Iris pigment epithelial cell (primary cell): ENCODE results near the gene COQ10A.

Experiments used
- DNase-seq: peaks from one replicate; pipeline ENCODE4 v3.0.0-alpha.2; 2011; ENCODE audit warnings: low read depth

The COQ10A gene

GRCh38 chr12:56315622-56316473 is 49.1 kb downstream of the COQ10A start, which contains the start of gene CNPY2:
TSS of gene CNPY2 (minus strand) at chr12:56315988. CDS start at chr12:56315217, 771 bp downstream.
- peak; percentile 99 for DNase-seq

GRCh38 chr12:56317675-56318074 is 50.9 kb downstream of the COQ10A start:
- no peak for DNase-seq
